ENCODE measurements around the gene DNASE1L1.
A peak's percentile ranks its signal among the peaks of the same experiment; 100 is the strongest.
"Not testable (repeated sequence)": the region's sequence is repeated elsewhere in the genome, so short reads cannot be mapped to it uniquely, and the experiment has no call there.

Gene DNASE1L1

GRCh38 chrX:154403192-154403591 is 5.9 kb downstream of the DNASE1L1 start:
- no peak for ATAC-seq

- no peak for ATAC-seq
These were observed 6.4 kb downstream of the DNASE1L1 start for GRCh38 chrX:154402622-154403127.

- ATAC-seq = no peak
These were observed 7.0 kb downstream of the DNASE1L1 start for GRCh38 chrX:154401918-154402621.

- no peak for ATAC-seq
These were observed 7.8 kb downstream of the DNASE1L1 start for GRCh38 chrX:154401045-154401799.

- ATAC-seq = not testable (repeated sequence)
These were observed 8.7 kb downstream of the DNASE1L1 start for GRCh38 chrX:154400369-154400817.

- ATAC-seq = no peak
These were observed 9.3 kb downstream of the DNASE1L1 start for GRCh38 chrX:154399527-154400368.

- ATAC-seq = peak; percentile 18 to 26
These were observed 10.2 kb downstream of the DNASE1L1 start for GRCh38 chrX:154398668-154399526.

- ATAC-seq = peak; percentile 74 to 75
These were observed 11.0 kb downstream of the DNASE1L1 start, which contains the start of gene RPL10 for GRCh38 chrX:154397888-154398667. Gene RPL10, plus strand, starts transcription at chrX:154398377. Its CDS starts 143 bp downstream, at chrX:154398520.

GRCh38 chrX:154396973-154397887 is 11.8 kb downstream of the DNASE1L1 start:
- peak; percentile 54 to 64 for ATAC-seq

- not testable (repeated sequence) for ATAC-seq
These were observed 12.7 kb downstream of the DNASE1L1 start for GRCh38 chrX:154396363-154396762.

- ATAC-seq = peak; percentile 74 to 78
These were observed 19.0 kb downstream of the DNASE1L1 start for GRCh38 chrX:154389812-154390747.

GRCh38 chrX:154388649-154389048 is 20.4 kb downstream of the DNASE1L1 start:
- ATAC-seq = peak; percentile 34

- ATAC-seq = peak; percentile 36 to 37
These were observed 21.0 kb downstream of the DNASE1L1 start for GRCh38 chrX:154388094-154388493.

- no peak for ATAC-seq
These were observed 24.7 kb downstream of the DNASE1L1 start for GRCh38 chrX:154384284-154384892.

GRCh38 chrX:154383359-154384283 is 25.4 kb downstream of the DNASE1L1 start:
- ATAC-seq = no peak

- no peak for ATAC-seq
These were observed 26.5 kb downstream of the DNASE1L1 start for GRCh38 chrX:154382483-154383069.

- no peak for ATAC-seq
These were observed 27.8 kb downstream of the DNASE1L1 start for GRCh38 chrX:154381271-154381670.

Data from activated CD4-positive, CD25-positive, alpha-beta regulatory T cell treated with anti-CD3 and anti-CD28 coated beads, Interleukin-2, amount 50 U/mL, for 24 hours (primary cell).